WI38 (cell line): ENCODE measurements around the gene UBE4B.

Source experiments
- H3K4me3 ChIP-seq: 2 replicates; pipeline ENCODE4 v1.5.1; 2011; ENCODE audit warnings: low read depth, mild to moderate bottlenecking, control low read depth, low read length
- TF ChIP-seq, protein P1 (sequence below): IDR thresholded peaks from 2 replicates; pipeline ENCODE4 v1.5.1; 2012; ENCODE audit warnings: low read depth, mild to moderate bottlenecking, control low read depth, low read length

Gene UBE4B

DNA sequence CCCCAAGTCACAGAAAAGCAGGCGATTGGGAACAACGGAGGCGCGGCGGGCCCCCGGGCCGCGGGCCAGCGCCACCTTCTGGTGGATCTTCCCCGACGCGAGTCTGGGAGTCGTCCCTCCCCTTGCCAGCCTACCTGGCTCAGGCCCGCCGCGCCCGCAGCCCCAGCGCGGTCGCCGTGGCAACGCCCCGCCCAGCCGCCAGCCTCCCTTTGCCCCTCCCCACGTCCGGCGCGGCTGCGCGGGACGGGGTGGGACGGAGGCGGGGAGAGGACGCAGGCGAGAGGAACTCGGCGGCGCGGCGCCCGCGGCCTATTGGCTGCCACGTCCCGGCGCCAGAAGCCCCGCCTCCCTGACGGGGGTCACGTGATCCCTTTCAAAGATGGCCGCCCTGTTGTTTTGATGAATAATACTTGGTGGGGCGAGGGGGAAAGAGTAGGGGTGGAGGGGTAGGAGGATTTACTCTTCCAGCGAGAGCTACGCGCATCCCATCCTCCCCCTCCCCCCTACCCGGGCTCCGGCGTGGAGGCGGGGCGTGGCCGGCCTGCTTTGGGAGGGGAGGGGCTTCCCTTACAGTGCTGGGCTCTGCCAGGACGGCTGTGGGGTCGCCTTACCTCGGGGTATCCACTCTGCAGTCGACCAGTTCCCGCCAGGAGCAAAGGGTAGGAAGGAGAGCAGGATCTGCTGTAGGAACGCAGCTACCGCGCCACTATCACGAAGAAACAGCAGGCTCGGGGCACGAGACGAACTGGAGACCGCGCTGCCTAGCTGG lies at the start of gene UBE4B:
Gene UBE4B (plus strand): TSS at position 369 of the 769 bp plus-strand sequence. CDS start 713 bp downstream, outside the sequence.
- peak within 1 kb of the TSS; percentile 86 for H3K4me3 ChIP-seq
- TF ChIP-seq, protein P1, sequence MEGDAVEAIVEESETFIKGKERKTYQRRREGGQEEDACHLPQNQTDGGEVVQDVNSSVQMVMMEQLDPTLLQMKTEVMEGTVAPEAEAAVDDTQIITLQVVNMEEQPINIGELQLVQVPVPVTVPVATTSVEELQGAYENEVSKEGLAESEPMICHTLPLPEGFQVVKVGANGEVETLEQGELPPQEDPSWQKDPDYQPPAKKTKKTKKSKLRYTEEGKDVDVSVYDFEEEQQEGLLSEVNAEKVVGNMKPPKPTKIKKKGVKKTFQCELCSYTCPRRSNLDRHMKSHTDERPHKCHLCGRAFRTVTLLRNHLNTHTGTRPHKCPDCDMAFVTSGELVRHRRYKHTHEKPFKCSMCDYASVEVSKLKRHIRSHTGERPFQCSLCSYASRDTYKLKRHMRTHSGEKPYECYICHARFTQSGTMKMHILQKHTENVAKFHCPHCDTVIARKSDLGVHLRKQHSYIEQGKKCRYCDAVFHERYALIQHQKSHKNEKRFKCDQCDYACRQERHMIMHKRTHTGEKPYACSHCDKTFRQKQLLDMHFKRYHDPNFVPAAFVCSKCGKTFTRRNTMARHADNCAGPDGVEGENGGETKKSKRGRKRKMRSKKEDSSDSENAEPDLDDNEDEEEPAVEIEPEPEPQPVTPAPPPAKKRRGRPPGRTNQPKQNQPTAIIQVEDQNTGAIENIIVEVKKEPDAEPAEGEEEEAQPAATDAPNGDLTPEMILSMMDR, result peak; percentile 65

DNA sequence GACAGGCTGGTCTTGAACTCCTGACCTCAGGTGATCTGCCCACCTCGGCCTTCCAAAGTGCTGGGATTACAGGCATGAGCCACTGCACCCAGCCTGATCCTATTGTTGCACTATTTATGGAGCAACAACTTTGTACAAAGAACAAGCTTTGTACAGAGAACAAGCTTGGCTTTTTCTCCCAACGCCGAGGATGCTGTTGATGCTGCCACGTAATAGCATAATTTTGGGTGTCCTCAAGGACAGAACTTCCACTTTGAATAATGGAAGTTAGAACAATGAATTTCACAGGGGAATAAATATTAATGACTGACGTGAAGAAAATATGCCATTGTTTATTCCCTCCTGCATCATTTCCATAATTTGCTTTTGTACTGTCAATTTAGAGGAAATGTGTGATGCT lies 48.5 kb upstream of the UBE4B start:
- no peak overlapping the region for H3K4me3 ChIP-seq
- TF ChIP-seq, protein P1, result no peak

DNA sequence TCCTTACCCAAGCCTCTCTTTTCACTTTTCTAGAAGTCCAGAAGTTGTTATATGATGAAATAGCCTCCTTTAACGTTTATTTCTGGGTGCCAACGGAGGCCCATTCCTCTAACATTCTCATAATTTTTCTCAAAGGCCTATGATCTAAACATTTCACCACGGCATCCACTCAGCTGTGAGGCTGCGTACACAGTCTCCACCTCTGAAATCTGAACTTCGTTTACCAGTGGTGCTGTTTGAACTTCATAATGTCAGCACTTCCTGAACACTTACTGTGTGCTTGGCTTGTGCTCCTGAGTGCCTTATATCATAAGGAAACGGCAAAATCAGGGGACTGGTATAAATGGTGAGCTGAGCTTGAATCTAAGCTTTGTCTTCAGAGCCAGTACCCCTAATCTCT lies 47.8 kb upstream of the UBE4B start:
- TF ChIP-seq, protein P1, result no peak
- H3K4me3 ChIP-seq, result no peak overlapping the region

DNA sequence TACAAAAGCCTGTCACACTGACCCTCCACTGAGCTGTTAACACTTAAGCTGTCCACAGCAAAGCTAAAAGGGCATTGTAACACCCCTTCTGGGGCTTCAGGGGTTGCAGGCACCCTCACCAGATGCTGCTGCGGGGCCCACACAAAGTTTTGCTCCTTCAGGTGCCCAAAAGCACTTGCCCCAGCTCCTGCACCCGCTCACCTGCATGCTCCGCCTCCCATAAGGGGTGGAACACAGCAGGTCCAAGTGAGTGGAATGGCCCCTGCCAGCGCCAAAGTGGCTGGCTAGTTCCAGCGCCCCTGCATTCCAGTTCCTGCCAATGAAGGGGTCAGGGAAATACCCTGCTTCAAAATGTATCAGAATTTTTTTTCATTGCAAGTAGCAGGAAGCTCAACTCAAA lies 43.0 kb upstream of the UBE4B start:
- no peak overlapping the region for H3K4me3 ChIP-seq
- TF ChIP-seq, protein P1, result no peak

DNA sequence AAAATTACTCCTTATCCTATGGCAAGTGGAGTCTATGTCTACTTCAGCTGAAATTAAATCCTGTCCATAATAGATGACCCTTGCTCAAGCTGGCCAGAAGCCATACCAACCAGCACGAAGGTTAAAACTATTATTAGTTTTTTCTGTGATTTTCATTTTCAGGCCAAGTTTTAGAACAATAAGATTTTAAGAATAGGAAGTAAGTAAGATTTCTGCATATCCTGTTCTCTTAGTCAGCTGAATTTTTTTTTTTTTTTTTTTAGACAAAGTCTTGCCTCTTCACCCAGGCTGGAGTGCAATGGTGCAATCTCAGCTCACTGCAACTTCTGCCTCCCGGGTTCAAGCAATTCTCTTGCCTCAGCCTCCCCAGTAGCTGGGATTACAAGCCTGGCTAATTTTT lies 41.8 kb upstream of the UBE4B start:
- TF ChIP-seq, protein P1, result no peak
- H3K4me3 ChIP-seq, result no peak overlapping the region

DNA sequence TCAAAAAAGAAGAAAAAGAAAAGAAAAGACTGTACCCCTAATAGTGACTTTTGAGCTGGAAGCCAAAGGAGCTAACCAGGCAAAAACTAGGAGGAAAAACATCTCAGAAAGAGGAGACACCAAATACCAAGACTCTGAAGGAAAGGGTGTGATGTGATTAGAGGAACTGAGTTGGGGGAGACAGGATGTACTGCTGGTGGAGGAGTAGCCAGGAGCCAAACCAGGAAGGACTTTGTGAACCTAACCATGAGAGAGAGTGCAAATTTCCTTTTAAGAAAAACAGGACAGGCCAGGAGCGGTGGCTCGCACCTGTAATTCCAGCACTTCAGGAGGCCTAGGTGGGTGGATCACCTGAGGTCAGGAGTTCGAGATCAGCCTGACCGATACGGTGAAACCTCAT lies 39.8 kb upstream of the UBE4B start:
- H3K4me3 ChIP-seq, result no peak overlapping the region
- TF ChIP-seq, protein P1, result no peak

DNA sequence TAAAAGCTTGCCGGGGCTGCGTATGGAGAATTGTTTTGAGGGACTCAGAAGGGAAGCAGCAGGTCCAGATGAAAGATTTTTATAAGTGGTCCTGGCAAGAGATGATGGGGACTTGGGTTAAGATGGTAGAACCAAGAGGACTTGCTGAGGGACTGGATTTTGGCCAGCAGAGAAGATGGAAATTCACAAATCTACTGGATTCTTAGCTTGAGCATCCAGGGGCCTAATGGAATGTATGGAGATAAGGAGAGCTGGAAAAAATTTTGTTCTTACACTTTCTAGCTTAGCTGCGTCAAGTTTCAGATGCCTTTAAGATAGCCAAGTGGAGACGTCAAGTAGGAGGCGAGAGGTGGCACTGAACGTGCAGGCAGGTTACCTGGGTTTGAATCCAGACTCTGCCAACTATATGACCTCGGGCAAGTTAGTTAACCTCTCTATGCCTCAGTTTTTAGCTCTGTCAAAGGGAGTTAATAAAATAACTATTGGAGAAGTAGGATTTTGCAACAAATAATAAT lies 39.1 kb upstream of the UBE4B start:
- TF ChIP-seq, protein P1, result no peak
- H3K4me3 ChIP-seq, result no peak overlapping the region
